ENCODE measurements around the gene ZNF646. TPM values are rescaled to one million over a fixed set of nuclear protein-coding genes. Genes with fewer than 3 reads are reported as not detected.

ZNF646 gene
- total and polyA plus RNA-seq, 2 of the 13 experiments (the other 11 are each of a cell fraction or from before 2014, with no cell fraction given) = 3.4 to 10.9 TPM

DNA sequence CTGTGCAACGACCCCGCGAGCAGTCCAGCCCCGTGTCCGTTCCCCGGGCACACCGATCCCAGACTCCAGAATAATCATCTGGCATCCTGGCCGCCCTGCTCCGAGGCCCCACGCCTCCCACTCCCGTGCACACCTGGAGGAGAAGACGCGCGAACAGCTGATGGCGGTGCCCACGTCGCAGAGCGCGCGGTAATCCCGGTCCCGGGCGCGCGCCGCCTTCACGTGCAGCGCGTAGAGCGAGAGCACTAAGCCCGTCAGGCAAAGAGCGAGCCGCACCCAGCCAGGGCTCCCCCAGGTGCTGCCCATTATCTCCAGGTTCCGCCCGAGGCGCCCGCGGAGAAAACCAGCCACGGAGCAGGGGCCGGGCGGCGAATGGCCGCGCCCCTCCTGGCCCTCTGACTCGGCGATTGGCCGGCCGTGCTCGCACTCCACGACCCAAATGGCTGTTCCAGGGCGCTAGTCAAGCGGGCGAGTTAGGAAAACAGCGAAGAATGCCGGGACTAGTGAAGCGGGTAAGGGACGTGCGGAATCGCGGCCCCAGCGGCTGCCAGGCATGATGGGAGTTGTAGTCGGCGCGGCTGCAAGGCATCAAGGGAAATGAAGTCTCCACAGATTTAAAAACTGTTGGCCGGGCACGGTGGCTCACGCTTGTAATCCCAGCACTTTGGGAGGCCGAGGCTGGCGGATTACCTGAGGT, 20.4 kb downstream of the ZNF646 start, which contains the start of gene VKORC1:
VKORC1 (minus strand) TSS at position 374 of the 697 bp plus-strand sequence; CDS start at position 306, 68 bp downstream.
- H4K20me1 ChIP-seq (ENCODE audit: insufficient read depth, low read length) = peaks cover 12% of the 10 kb centered on the region
- FAIRE-seq = peak; percentile 95
- H3K4me1 ChIP-seq (ENCODE audit: insufficient read depth, low read length) = peaks cover 27% of the 10 kb centered on the region
- DNase-seq (ENCODE audit: low spot score) = peak; percentile 98
- ATAC-seq = peak; percentile 95
- H3K36me3 ChIP-seq (replicated peaks in 1 of 2; ENCODE audit: control insufficient read depth in 1 of 2, insufficient read depth in 2 of 2, low read length in 2 of 2) = peaks cover 9 to 28% of the 10 kb centered on the region in 2 experiments
- in situ Hi-C loops (cut with HindIII; ENCODE audit: extremely low pct_ligation_motif_present, low pct_unique_long_range_greater_than_20kb) (no loop called here), intact Hi-C loops (cut with micrococcal nuclease; ENCODE audit: unreplicated experiment) (loop anchor here (1.0 to 10.0 kb wide), 5 partner anchors 20 to 348 kb away; partner anchors contain the start of genes SETD1A, STX4, ZNF646 and ZNF668)
- H3K9me3 ChIP-seq (ENCODE audit: low read length) = no peaks in the 10 kb centered on the region
- WGBS (ENCODE audit: low lambda C conversion rate) = under 1% methylated on average over 47 of the region's 69 CpGs
- ChIA-PET POLR2A (interaction anchor here (0.7 to 5.0 kb wide), 10 partner anchors 21 to 373 kb away, joined by 3 to 49 read pairs (median 10); partner anchors contain the start of genes HSD3B7, KAT8, ZNF646 and ZNF668), CTCF (ENCODE audit: low intra/inter-chr PET ratio, low total read pairs) (interaction anchor here (2.5 to 2.9 kb wide), 2 partner anchors 109 to 141 kb away, joined by 8 to 25 read pairs; partner anchors contain the start of gene HSD3B7)
- H3K27ac ChIP-seq (ENCODE audit: extremely low read length, insufficient read depth, low read length) = peak within 1 kb of the TSS; percentile 84
- H3K79me2 ChIP-seq (ENCODE audit: insufficient read depth, low read length) = peaks cover 33% of the 10 kb centered on the region
- H2AFZ ChIP-seq (ENCODE audit: low read length) = no peak within 1 kb of the TSS
- peak within 1 kb of the TSS; percentile 99 for H3K4me2 ChIP-seq (ENCODE audit: low read depth, low read length)
- H3K27me3 ChIP-seq (ENCODE audit: control insufficient read depth in 1 of 2, insufficient read depth in 2 of 2, low read length in 2 of 2) = no peaks in the 10 kb centered on the region; a peak in 1 of 5 replicates
- H3K9ac ChIP-seq (ENCODE audit: insufficient read depth, low read depth, low read length) = peak within 1 kb of the TSS; percentile 94
- BruUV-seq (replicated peaks) = no TSS peak
- peak within 1 kb of the TSS; percentile 80 to 100 (median 82) for H3K4me3 ChIP-seq (replicated peaks in 1 of 3; ENCODE audit: insufficient read depth in 1 of 3, low read depth in 2 of 3, low read length in 3 of 3)
- TF ChIP-seq SP2 (CRISPR knock-in tag; IDR thresholded peaks at IDR 0.05) (peak; percentile 80), HNF4G (IDR thresholded peaks at IDR 0.05; ENCODE audit: borderline replicate concordance, low read depth, low read length) (no peak), HNF4G (CRISPR knock-in tag; IDR thresholded peaks at IDR 0.05; ENCODE audit: borderline replicate concordance, low read depth) (no peak), ZNF317 (CRISPR knock-in tag; IDR thresholded peaks at IDR 0.05) (peak; percentile 89), HMGA1 (CRISPR knock-in tag; conservative IDR thresholded peaks at IDR 0.05) (no peak), NFE2L2 (IDR thresholded peaks at IDR 0.05; ENCODE audit: low read length) (no peak), SMYD3 (CRISPR knock-in tag; IDR thresholded peaks at IDR 0.05) (no peak), NCOA1 (CRISPR knock-in tag; IDR thresholded peaks at IDR 0.05) (peak; percentile 86; the same call in 1 of the 2 replicates), SIX1 (CRISPR knock-in tag; IDR thresholded peaks at IDR 0.05; ENCODE audit: borderline replicate concordance) (no peak), ZNF629 (CRISPR knock-in tag; conservative IDR thresholded peaks at IDR 0.05) (no peak; the same call in 1 of the 2 replicates), ZNF530 (CRISPR knock-in tag; IDR thresholded peaks at IDR 0.05; ENCODE audit: low read depth) (no peak), ZBTB42 (CRISPR knock-in tag; IDR thresholded peaks at IDR 0.05) (no peak), RFX1 (IDR thresholded peaks at IDR 0.05) (no peak), IRF2 (CRISPR knock-in tag; IDR thresholded peaks at IDR 0.05) (peak; percentile 96), MZF1 (CRISPR knock-in tag; IDR thresholded peaks at IDR 0.05; ENCODE audit: borderline replicate concordance) (no peak), NFKBIZ (CRISPR knock-in tag; IDR thresholded peaks at IDR 0.05) (peak; percentile 68; the same call in 1 of the 2 replicates), SMARCC2 (IDR thresholded peaks at IDR 0.05) (no peak), SETDB1 (CRISPR knock-in tag; IDR thresholded peaks at IDR 0.05; ENCODE audit: borderline replicate concordance) (no peak), GLI4 (CRISPR knock-in tag; IDR thresholded peaks at IDR 0.05; ENCODE audit: borderline replicate concordance) (no peak; the same call in none of the 2 replicates), GABPA (IDR thresholded peaks at IDR 0.05; ENCODE audit: low read depth, low read length) (peak; percentile 59), GABPA (CRISPR knock-in tag; IDR thresholded peaks at IDR 0.05; ENCODE audit: low read depth) (peak; percentile 87), ZSCAN22 (CRISPR knock-in tag; IDR thresholded peaks at IDR 0.05) (no peak)
- TF ChIP-seq, protein P1, sequence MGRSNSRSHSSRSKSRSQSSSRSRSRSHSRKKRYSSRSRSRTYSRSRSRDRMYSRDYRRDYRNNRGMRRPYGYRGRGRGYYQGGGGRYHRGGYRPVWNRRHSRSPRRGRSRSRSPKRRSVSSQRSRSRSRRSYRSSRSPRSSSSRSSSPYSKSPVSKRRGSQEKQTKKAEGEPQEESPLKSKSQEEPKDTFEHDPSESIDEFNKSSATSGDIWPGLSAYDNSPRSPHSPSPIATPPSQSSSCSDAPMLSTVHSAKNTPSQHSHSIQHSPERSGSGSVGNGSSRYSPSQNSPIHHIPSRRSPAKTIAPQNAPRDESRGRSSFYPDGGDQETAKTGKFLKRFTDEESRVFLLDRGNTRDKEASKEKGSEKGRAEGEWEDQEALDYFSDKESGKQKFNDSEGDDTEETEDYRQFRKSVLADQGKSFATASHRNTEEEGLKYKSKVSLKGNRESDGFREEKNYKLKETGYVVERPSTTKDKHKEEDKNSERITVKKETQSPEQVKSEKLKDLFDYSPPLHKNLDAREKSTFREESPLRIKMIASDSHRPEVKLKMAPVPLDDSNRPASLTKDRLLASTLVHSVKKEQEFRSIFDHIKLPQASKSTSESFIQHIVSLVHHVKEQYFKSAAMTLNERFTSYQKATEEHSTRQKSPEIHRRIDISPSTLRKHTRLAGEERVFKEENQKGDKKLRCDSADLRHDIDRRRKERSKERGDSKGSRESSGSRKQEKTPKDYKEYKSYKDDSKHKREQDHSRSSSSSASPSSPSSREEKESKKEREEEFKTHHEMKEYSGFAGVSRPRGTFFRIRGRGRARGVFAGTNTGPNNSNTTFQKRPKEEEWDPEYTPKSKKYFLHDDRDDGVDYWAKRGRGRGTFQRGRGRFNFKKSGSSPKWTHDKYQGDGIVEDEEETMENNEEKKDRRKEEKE (IDR thresholded peaks at IDR 0.05) = no peak
- TF ChIP-seq, protein P2, sequence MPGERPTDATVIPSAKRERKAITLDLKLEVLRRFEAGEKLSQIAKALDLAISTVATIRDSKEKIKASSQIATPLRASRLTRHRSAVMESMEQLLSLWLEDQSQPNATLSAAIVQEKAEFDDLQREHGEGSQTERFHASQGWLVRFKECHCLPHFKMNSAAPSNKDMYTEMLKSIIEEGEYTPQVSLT (CRISPR knock-in tag; IDR thresholded peaks at IDR 0.05; ENCODE audit: borderline replicate concordance, low read depth) = no peak
